ENCODE data around the gene UGT1A7.

Gene UGT1A7

GRCh38 chr2:233819884-233820773 lies 138.4 kb downstream of the UGT1A7 start:
- no peak for DNase-seq

- DNase-seq = no peak
Observed at GRCh38 chr2:233820774-233821105, 139.0 kb downstream of the UGT1A7 start.

- no peak for DNase-seq
Observed at GRCh38 chr2:233821196-233821595, 139.5 kb downstream of the UGT1A7 start.

- DNase-seq = no peak
Observed at GRCh38 chr2:233821709-233822100, 140.0 kb downstream of the UGT1A7 start.

- DNase-seq = no peak
Observed at GRCh38 chr2:233822101-233822771, 140.5 kb downstream of the UGT1A7 start.

Measured in effector CD8-positive, alpha-beta T cell (primary cell).